CD14-positive monocyte (primary cell): Measurements from ENCODE around the gene MACROH2A1. TPM values are rescaled to one million over a fixed set of nuclear protein-coding genes. Genes with fewer than 3 reads are reported as not detected.

Experiments
- DNase-seq, 3 donors: peaks; one replicate each; pipeline ENCODE4 v3.0.0-alpha.2; 2011 to 2022
- H2AFZ ChIP-seq: 2 replicates; pipeline ENCODE4 v1.6.0; 2012; ENCODE audit warnings: mild to moderate bottlenecking, low read depth, low read length, inconsistent platforms; ENCODE audit not compliant: insufficient read depth, poor library complexity, severe bottlenecking
- H3K27ac ChIP-seq, 2 donors: 1 replicate in 1 of 2; 2 replicates in 1 of 2; pipeline ENCODE4 v1.5.1; 2012 to 2013; ENCODE audit warnings: low read length in 2 of 2, control low read depth in 1 of 2, inconsistent platforms in 1 of 2, low read depth in 1 of 2, mild to moderate bottlenecking in 1 of 2
- H3K27me3 ChIP-seq, 2 donors: one replicate each; pipeline versions ENCODE4 v1.6.0 to v1.6.1; 2011 to 2013; ENCODE audit warnings: low read length in 2 of 2; ENCODE audit not compliant: control insufficient read depth in 2 of 2, insufficient read depth in 2 of 2
- H3K36me3 ChIP-seq, 2 donors: replicated peaks in 1 of 2; 1 replicate in 1 of 2; 2 replicates in 1 of 2; pipeline versions ENCODE4 v1.5.1 to v1.6.1; 2012 to 2013; ENCODE audit warnings: low read length in 2 of 2, control low read depth in 1 of 2, inconsistent platforms in 1 of 2, mild to moderate bottlenecking in 1 of 2; ENCODE audit not compliant: insufficient read depth in 2 of 2, control insufficient read depth in 1 of 2
- H3K4me1 ChIP-seq, 2 donors: 1 replicate in 1 of 2; 2 replicates in 1 of 2; pipeline versions ENCODE4 v1.5.1 to v1.6.1; 2012 to 2013; ENCODE audit warnings: low read length in 2 of 2, control low read depth in 1 of 2, inconsistent platforms in 1 of 2, mild to moderate bottlenecking in 1 of 2, moderate library complexity in 1 of 2; ENCODE audit not compliant: insufficient read depth in 2 of 2, control insufficient read depth in 1 of 2
- H3K4me2 ChIP-seq: replicated peaks from 2 replicates; pipeline ENCODE3; 2012; ENCODE audit warnings: low read length, moderate library complexity, mild to moderate bottlenecking; ENCODE audit not compliant: poor library complexity, severe bottlenecking; ENCODE audit errors: extremely low read depth
- H3K4me3 ChIP-seq, 3 experiments: fragments of 200-600 bp in 1 of 3; sonication (generic) in 1 of 3; replicated peaks in 1 of 3; 1 replicate in 2 of 3; 2 replicates in 1 of 3; pipeline ENCODE4 v1.5.1; 2011 to 2013; ENCODE audit warnings: low read length in 3 of 3, mild to moderate bottlenecking in 3 of 3, control low read depth in 2 of 3, low read depth in 2 of 3, inconsistent platforms in 1 of 3, moderate library complexity in 1 of 3
- H3K79me2 ChIP-seq: 2 replicates; pipeline ENCODE4 v1.6.0; 2012; ENCODE audit warnings: mild to moderate bottlenecking, control low read depth, inconsistent platforms, low read length, moderate library complexity; ENCODE audit not compliant: insufficient read depth
- H3K9ac ChIP-seq: 2 replicates; pipeline ENCODE4 v1.6.0; 2017; ENCODE audit warnings: low read length, mild to moderate bottlenecking; ENCODE audit not compliant: insufficient read depth, poor library complexity, severe bottlenecking
- H3K9me3 ChIP-seq, 2 donors: replicated peaks in 1 of 2; 1 replicate in 1 of 2; 2 replicates in 1 of 2; pipeline versions ENCODE4 v1.5.1 to v1.6.1; 2012 to 2013; ENCODE audit warnings: low read length in 2 of 2, control low read depth in 1 of 2; ENCODE audit not compliant: control insufficient read depth in 1 of 2, insufficient read depth in 1 of 2
- H4K20me1 ChIP-seq: 2 replicates; pipeline ENCODE4 v1.6.0; 2012; ENCODE audit warnings: mild to moderate bottlenecking, low read length, control low read depth, moderate library complexity; ENCODE audit not compliant: insufficient read depth
- H3K27ac Mint-ChIP-seq, 7 donors: one replicate each; pipeline ENCODE4 v1.8.0; 2020; ENCODE audit warnings: mild to moderate bottlenecking in 7 of 7, mixed read lengths in 7 of 7, moderate library complexity in 6 of 7, inconsistent platforms in 2 of 7
- H3K27me3 Mint-ChIP-seq, 3 donors: one replicate each; pipeline ENCODE4 v1.8.0; 2021 to 2022; ENCODE audit warnings: low read depth in 3 of 3, mild to moderate bottlenecking in 3 of 3, mixed read lengths in 3 of 3, moderate library complexity in 3 of 3, inconsistent platforms in 1 of 3
- H3K36me3 Mint-ChIP-seq, 2 donors: one replicate each; pipeline ENCODE4 v1.8.0; 2020; ENCODE audit warnings: mixed read lengths in 2 of 2, inconsistent platforms in 1 of 2, mild to moderate bottlenecking in 1 of 2
- H3K4me1 Mint-ChIP-seq: one replicate; pipeline ENCODE4 v1.8.0; 2020; ENCODE audit warnings: mild to moderate bottlenecking, mixed read lengths
- H3K4me3 Mint-ChIP-seq, 2 donors: one replicate each; pipeline ENCODE4 v1.8.0; 2020; ENCODE audit warnings: mild to moderate bottlenecking in 2 of 2, mixed read lengths in 2 of 2, moderate library complexity in 1 of 2
- H3K9me3 Mint-ChIP-seq, 7 donors: one replicate each; pipeline ENCODE4 v1.8.0; 2020 to 2022; ENCODE audit warnings: mixed read lengths in 7 of 7, mild to moderate bottlenecking in 6 of 7, moderate library complexity in 6 of 7, inconsistent platforms in 2 of 7
- CTCF ChIP-seq: fragments of 200-600 bp; IDR thresholded peaks from one replicate; pipeline ENCODE4 v1.8.0; 2022; ENCODE audit warnings: antibody characterized with exemption, mild to moderate bottlenecking
- WGBS: methylation state at CpG from one replicate; pipeline ENCODE4 v1.1.5; 2013; ENCODE audit warnings: missing lambda C conversion rate; ENCODE audit not compliant: insufficient coverage; 5-methylcytosine and 5-hydroxymethylcytosine counted together
- intact Hi-C, 2 donors: fragments of 100-400 bp; cut with micrococcal nuclease; formaldehyde crosslinking; loops; one replicate each; pipeline versions ENCODE4 v1.15.0 to v1.15.1; 2023
- polyA plus RNA-seq, 3 donors: library from polyadenylated mRNA; depleted of rRNA in 1 of 3; unstranded in 2 of 3; stranded (reverse) in 1 of 3; fragments of 300-500 nt in 2 of 3; fragments of >200 nt in 1 of 3; fragmentation: Illumina TruSeq in 2 of 3; gene quantifications; 1 replicate in 2 of 3; 2 replicates in 1 of 3; pipeline ENCODE4 v1.2.3, GENCODE V29; 2012 to 2021

MACROH2A1 gene
- polyA plus RNA-seq, 3 donors = 352 to 443 (median 440) TPM

GRCh38 chr5:135329066-135329912, 69.7 kb downstream of the MACROH2A1 start:
- no peak for DNase-seq
- no peaks in the 10 kb centered on the region for H3K9me3 ChIP-seq
- no peak overlapping the region for H2AFZ ChIP-seq
- H3K4me3 ChIP-seq = no peak overlapping the region
- Mint-ChIP-seq H3K27ac (peak overlapping the region in 2 of 7 donors; percentile 73 to 80), H3K36me3 (peaks cover 48 to 67% of the 10 kb centered on the region in 2 donors), H3K4me3 (no peak overlapping the region), H3K27me3 (peaks cover 0 to 1% (median 0%) of the 10 kb centered on the region in 3 donors), H3K4me1 (no peaks in the 10 kb centered on the region), H3K9me3 (peaks cover 0 to 3% (median 0%) of the 10 kb centered on the region in 7 donors)
- H3K27me3 ChIP-seq = no peaks in the 10 kb centered on the region
- H3K36me3 ChIP-seq = peaks cover 37 to 59% of the 10 kb centered on the region in 2 donors
- intact Hi-C loops = no loop called here
- peak overlapping the region in 1 of 2 donors; percentile 9 for H3K27ac ChIP-seq
- no peak overlapping the region for H3K9ac ChIP-seq
- WGBS = 98% methylated on average over 13 of the region's 16 CpGs
- H3K4me2 ChIP-seq = no peak overlapping the region
- H3K4me1 ChIP-seq = no peaks in the 10 kb centered on the region
- H3K79me2 ChIP-seq = no peaks in the 10 kb centered on the region
- no peak for TF ChIP-seq CTCF
- H4K20me1 ChIP-seq = peaks cover 64% of the 10 kb centered on the region

GRCh38 chr5:135328128-135328687, 70.8 kb downstream of the MACROH2A1 start:
- Histone ChIP-seq H3K4me2 (no peak overlapping the region), H3K4me3 (no peak overlapping the region), H3K9me3 (no peaks in the 10 kb centered on the region), H4K20me1 (peaks cover 53% of the 10 kb centered on the region), H3K4me1 (no peaks in the 10 kb centered on the region), H3K9ac (no peak overlapping the region), H3K27me3 (no peaks in the 10 kb centered on the region), H3K79me2 (no peaks in the 10 kb centered on the region), H2AFZ (no peak overlapping the region), H3K27ac (no peak overlapping the region), H3K36me3 (peaks cover 26 to 48% of the 10 kb centered on the region in 2 donors)
- H3K9me3 Mint-ChIP-seq = peaks cover 0 to 3% (median 0%) of the 10 kb centered on the region in 7 donors
- peak overlapping the region in 3 of 7 donors; percentile 41 to 64 (median 41) for H3K27ac Mint-ChIP-seq
- no peak for DNase-seq
- H3K27me3 Mint-ChIP-seq = peaks cover 0 to 4% (median 1%) of the 10 kb centered on the region in 3 donors
- intact Hi-C loops = no loop called here
- WGBS = 95% methylated on average over 2 of the region's 5 CpGs
- no peak for TF ChIP-seq CTCF
- H3K4me1 Mint-ChIP-seq = no peaks in the 10 kb centered on the region
- H3K4me3 Mint-ChIP-seq = no peak overlapping the region
- H3K36me3 Mint-ChIP-seq = peaks cover 37 to 56% of the 10 kb centered on the region in 2 donors
